ENCODE results near the gene POLR1C.
"Not testable (repeated sequence)": the region's sequence is repeated elsewhere in the genome, so short reads cannot be mapped to it uniquely, and the experiment has no call there.

DNA sequence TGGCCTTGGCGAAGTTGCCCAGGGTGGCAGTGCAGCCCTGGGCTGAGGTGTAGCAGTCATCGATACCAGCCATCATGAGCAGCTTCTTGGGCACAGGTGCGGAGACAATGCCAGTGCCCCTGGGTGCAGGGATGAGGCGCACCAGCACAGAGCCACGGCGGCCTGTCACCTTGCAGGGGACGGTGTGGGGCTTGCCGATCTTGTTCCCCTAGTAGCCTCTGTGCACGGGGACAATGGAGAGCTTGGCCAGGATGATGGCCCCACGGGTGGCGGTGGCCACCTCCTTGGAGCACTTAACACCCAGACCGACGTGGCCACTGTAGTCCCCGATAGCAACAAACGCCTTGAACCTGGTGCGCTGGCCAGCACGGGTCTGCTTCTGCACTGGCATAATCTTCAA lies 22.1 kb downstream of the POLR1C start:
- TF ChIP-seq, protein P1, sequence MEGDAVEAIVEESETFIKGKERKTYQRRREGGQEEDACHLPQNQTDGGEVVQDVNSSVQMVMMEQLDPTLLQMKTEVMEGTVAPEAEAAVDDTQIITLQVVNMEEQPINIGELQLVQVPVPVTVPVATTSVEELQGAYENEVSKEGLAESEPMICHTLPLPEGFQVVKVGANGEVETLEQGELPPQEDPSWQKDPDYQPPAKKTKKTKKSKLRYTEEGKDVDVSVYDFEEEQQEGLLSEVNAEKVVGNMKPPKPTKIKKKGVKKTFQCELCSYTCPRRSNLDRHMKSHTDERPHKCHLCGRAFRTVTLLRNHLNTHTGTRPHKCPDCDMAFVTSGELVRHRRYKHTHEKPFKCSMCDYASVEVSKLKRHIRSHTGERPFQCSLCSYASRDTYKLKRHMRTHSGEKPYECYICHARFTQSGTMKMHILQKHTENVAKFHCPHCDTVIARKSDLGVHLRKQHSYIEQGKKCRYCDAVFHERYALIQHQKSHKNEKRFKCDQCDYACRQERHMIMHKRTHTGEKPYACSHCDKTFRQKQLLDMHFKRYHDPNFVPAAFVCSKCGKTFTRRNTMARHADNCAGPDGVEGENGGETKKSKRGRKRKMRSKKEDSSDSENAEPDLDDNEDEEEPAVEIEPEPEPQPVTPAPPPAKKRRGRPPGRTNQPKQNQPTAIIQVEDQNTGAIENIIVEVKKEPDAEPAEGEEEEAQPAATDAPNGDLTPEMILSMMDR (IDR thresholded peaks at IDR 0.05): not testable (repeated sequence)
- not testable (repeated sequence) for TF ChIP-seq POLR2AphosphoS5 (IDR thresholded peaks at IDR 0.05)

Data from gastroesophageal sphincter (tissue), 3 donors.